ENCODE results near the gene CGB7.

DNA sequence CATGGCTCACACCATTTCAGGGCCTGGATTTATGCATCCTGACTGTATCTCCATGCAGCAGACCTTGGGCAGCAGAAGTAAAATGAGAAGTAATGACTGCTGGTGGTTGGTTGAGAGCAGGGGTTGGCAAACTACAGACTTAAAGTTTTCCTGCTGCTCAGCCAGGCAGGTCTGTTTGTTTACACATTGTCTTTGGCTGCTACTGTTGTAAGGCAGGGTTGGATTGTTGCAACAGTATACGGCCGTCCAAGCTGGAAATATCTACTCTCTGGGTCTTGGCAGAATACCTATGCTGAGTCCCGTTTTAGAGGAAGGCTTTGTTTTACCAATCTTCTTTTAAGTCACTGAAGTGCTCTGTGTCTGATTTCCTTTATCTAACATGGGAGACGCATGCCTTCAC, 41.2 kb upstream of the CGB7 start:
- TF ChIP-seq, protein P1, sequence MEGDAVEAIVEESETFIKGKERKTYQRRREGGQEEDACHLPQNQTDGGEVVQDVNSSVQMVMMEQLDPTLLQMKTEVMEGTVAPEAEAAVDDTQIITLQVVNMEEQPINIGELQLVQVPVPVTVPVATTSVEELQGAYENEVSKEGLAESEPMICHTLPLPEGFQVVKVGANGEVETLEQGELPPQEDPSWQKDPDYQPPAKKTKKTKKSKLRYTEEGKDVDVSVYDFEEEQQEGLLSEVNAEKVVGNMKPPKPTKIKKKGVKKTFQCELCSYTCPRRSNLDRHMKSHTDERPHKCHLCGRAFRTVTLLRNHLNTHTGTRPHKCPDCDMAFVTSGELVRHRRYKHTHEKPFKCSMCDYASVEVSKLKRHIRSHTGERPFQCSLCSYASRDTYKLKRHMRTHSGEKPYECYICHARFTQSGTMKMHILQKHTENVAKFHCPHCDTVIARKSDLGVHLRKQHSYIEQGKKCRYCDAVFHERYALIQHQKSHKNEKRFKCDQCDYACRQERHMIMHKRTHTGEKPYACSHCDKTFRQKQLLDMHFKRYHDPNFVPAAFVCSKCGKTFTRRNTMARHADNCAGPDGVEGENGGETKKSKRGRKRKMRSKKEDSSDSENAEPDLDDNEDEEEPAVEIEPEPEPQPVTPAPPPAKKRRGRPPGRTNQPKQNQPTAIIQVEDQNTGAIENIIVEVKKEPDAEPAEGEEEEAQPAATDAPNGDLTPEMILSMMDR (IDR thresholded peaks at IDR 0.05) = no peak
- no peak for TF ChIP-seq POLR2A (IDR thresholded peaks at IDR 0.05)
